B cell (primary cell): Measurements from ENCODE around the gene SLC35F2. TPM values are rescaled to one million over a fixed set of nuclear protein-coding genes. Genes with fewer than 3 reads are reported as not detected.
"Not testable (repeated sequence)": the region's sequence is repeated elsewhere in the genome, so short reads cannot be mapped to it uniquely, and the experiment has no call there.

ENCODE experiments used
- ATAC-seq: fragments of 200-7000 bp; cut with Tn5 transposase; one replicate; pipeline ENCODE4 v1.10.0; 2021; ENCODE audit warnings: low read depth, mild to moderate bottlenecking, moderate number of reproducible peaks, moderate library complexity
- CTCF ChIA-PET: fragments of 350-600 bp; sonication (Branson Sonifier 250); formaldehyde crosslinking; loops from one replicate; lab custom pipeline; 2021; ENCODE audit warnings: antibody characterized with exemption, inconsistent platforms; lab: Charles Lee
- POLR2A ChIA-PET: fragments of 350-600 bp; sonication (Branson Sonifier 250); formaldehyde crosslinking; loops from one replicate; lab custom pipeline; 2021; ENCODE audit warnings: antibody characterized with exemption; lab: Charles Lee
- DNase-seq: peaks from one replicate; pipeline ENCODE4 v3.0.0; 2013
- H2AFZ ChIP-seq: 2 replicates; pipeline ENCODE4 v1.6.1; 2012; ENCODE audit warnings: mild to moderate bottlenecking, low read depth, low read length; ENCODE audit not compliant: insufficient read depth, poor library complexity, severe bottlenecking
- H3K27ac ChIP-seq, 2 donors: 1 replicate in 1 of 2; 2 replicates in 1 of 2; pipeline ENCODE4 v1.5.1; 2012 to 2013; ENCODE audit warnings: low read length in 2 of 2, mild to moderate bottlenecking in 2 of 2, moderate library complexity in 1 of 2
- H3K27me3 ChIP-seq, 4 experiments: fragments of 200-600 bp in 1 of 4; sonication (generic) in 1 of 4; replicated peaks in 1 of 4; 1 replicate in 2 of 4; 2 replicates in 2 of 4; pipeline versions ENCODE4 v1.6.1 to v1.7.0; 2013 to 2016; ENCODE audit warnings: low read length in 3 of 4, mild to moderate bottlenecking in 2 of 4, mixed read lengths in 1 of 4, moderate library complexity in 1 of 4; ENCODE audit not compliant: insufficient read depth in 4 of 4, control insufficient read depth in 3 of 4; ENCODE audit errors: control extremely low read depth in 1 of 4
- H3K36me3 ChIP-seq, 2 experiments: replicated peaks in 1 of 2; 1 replicate in 1 of 2; 2 replicates in 1 of 2; pipeline versions ENCODE4 v1.6.1 to v1.7.1; 2013; ENCODE audit warnings: low read length in 1 of 2; ENCODE audit not compliant: insufficient read depth in 2 of 2, control insufficient read depth in 1 of 2; ENCODE audit errors: control extremely low read depth in 1 of 2, extremely low read depth in 1 of 2
- H3K4me1 ChIP-seq, 2 donors: fragments of 200-600 bp in 1 of 2; sonication (generic) in 1 of 2; 1 replicate in 1 of 2; 2 replicates in 1 of 2; pipeline versions ENCODE4 v1.5.1 to v1.6.1; 2013 to 2017; ENCODE audit warnings: low read length in 2 of 2; ENCODE audit not compliant: control insufficient read depth in 2 of 2, insufficient read depth in 2 of 2
- H3K4me2 ChIP-seq: replicated peaks from 2 replicates; pipeline ENCODE3; 2012; ENCODE audit warnings: mild to moderate bottlenecking, low read depth, low read length; ENCODE audit not compliant: poor library complexity, severe bottlenecking
- H3K4me3 ChIP-seq, 5 experiments: fragments of 200-600 bp in 1 of 5; sonication (generic) in 1 of 5; 1 replicate in 3 of 5; 2 replicates in 2 of 5; pipeline versions ENCODE4 v1.5.1 to v1.7.0; 2011 to 2016; ENCODE audit warnings: low read length in 4 of 5, mild to moderate bottlenecking in 4 of 5, low read depth in 2 of 5, control low read depth in 1 of 5, moderate library complexity in 1 of 5; ENCODE audit not compliant: insufficient read depth in 1 of 5; ENCODE audit errors: control extremely low read depth in 1 of 5, extremely low read depth in 1 of 5
- H3K79me2 ChIP-seq: fragments of 200-600 bp; sonication (generic); one replicate; pipeline ENCODE4 v1.6.0; 2016; ENCODE audit warnings: low read length; ENCODE audit not compliant: control insufficient read depth, insufficient read depth
- H3K9ac ChIP-seq: fragments of 200-600 bp; sonication (generic); 2 replicates; pipeline ENCODE4 v1.6.1; 2017; ENCODE audit warnings: mild to moderate bottlenecking, low read length, moderate library complexity
- H3K9me3 ChIP-seq, 3 donors: one replicate each; pipeline versions ENCODE4 v1.6.1 to v1.7.1; 2013; ENCODE audit warnings: low read length in 2 of 3; ENCODE audit not compliant: control insufficient read depth in 2 of 3, insufficient read depth in 1 of 3; ENCODE audit errors: control extremely low read depth in 1 of 3
- H4K20me1 ChIP-seq: 2 replicates; pipeline ENCODE4 v1.6.0; 2012; ENCODE audit warnings: mild to moderate bottlenecking, low read length; ENCODE audit not compliant: insufficient read depth, control insufficient read depth, poor library complexity, severe bottlenecking
- H3K27ac Mint-ChIP-seq: one replicate; pipeline ENCODE4 v1.8.0; 2021; ENCODE audit warnings: mixed read lengths
- H3K27me3 Mint-ChIP-seq: one replicate; pipeline ENCODE4 v1.8.0; 2021; ENCODE audit warnings: mixed read lengths
- H3K4me1 Mint-ChIP-seq: one replicate; pipeline ENCODE4 v1.8.0; 2021; ENCODE audit warnings: mixed read lengths
- H3K4me3 Mint-ChIP-seq: one replicate; pipeline ENCODE4 v1.8.0; 2021; ENCODE audit warnings: mixed read lengths
- H3K9me3 Mint-ChIP-seq: one replicate; pipeline ENCODE4 v1.8.0; 2022; ENCODE audit warnings: mixed read lengths; ENCODE audit not compliant: insufficient read depth
- EZH2 ChIP-seq: IDR thresholded peaks from 2 replicates; pipeline ENCODE4 v1.6.1; 2012; ENCODE audit warnings: borderline replicate concordance, low read depth, mild to moderate bottlenecking, moderate library complexity, low read length; ENCODE audit not compliant: insufficient read depth, poor library complexity, severe bottlenecking
- WGBS: methylation state at CpG from one replicate; pipeline ENCODE4 v1.1.5; 2013; ENCODE audit warnings: missing lambda C conversion rate; ENCODE audit not compliant: insufficient coverage; 5-methylcytosine and 5-hydroxymethylcytosine counted together
- intact Hi-C: fragments of 100-400 bp; cut with micrococcal nuclease; formaldehyde crosslinking; loops from one replicate; pipeline ENCODE4 v1.10.0; 2022
- polyA plus RNA-seq: library from polyadenylated mRNA; depleted of rRNA; stranded (reverse); fragments of >200 nt; gene quantifications from 2 replicates; pipeline ENCODE4 v1.2.3, GENCODE V29; 2012
- total RNA-seq, 2 donors: library from RNA; stranded (reverse); fragments of 120-200 nt in 1 of 2; gene quantifications; 1 replicate in 1 of 2; 2 replicates in 1 of 2; pipeline versions ENCODE4 v1.2.3 to v1.2.4, GENCODE V29; 2013 to 2022
- TF ChIP-seq, protein P1 (sequence below): fragments of 200-600 bp; IDR thresholded peaks from one replicate; pipeline ENCODE4 v1.8.0; 2022; ENCODE audit warnings: antibody characterized with exemption, mild to moderate bottlenecking

The SLC35F2 gene
- total and polyA plus RNA-seq, 2 donors (not counting 1 experiment from before 2014, with no cell fraction given), result 10.9 TPM

DNA sequence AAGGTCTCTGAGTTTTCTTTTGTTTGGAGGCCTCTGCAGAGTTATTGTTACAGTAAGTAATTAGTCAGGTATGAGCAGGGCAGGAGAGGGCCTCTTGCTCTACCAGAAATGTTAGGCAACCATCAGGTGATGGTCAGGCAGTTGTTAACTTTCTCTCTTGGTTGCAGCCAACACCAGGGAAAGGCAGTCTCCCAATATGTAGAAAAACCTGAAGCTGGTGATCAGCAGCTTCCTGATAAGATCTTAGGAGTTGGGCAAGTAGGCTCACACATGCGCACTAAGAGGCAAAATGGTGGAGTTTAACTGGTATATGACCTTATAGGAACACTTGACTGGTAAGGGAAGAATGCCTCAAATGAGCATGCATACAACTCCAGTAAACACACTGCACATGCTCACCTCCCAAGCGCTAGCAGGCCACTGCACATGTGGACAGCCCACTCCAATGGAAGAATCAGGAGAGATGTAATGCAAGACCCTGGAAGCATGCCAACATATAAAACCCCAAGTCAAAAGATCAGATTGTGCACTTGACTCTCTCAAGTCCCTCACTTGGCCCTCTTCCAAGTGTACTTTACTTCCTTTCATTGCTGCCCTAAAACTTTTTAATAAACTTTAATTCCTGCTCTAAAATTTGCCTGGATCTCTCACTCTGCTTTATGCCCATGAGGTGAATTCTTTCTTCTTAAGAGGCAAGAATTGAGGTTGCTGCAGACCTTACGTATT is 23.7 kb upstream of the SLC35F2 start:
- H4K20me1 ChIP-seq, result no peaks in the 10 kb centered on the region
- DNase-seq, result no peak
- no peak overlapping the region for H2AFZ ChIP-seq
- Mint-ChIP-seq H3K4me3 (no peak overlapping the region), H3K27me3 (peaks cover 15% of the 10 kb centered on the region), H3K4me1 (no peaks in the 10 kb centered on the region), H3K27ac (no peak overlapping the region), H3K9me3 (no peaks in the 10 kb centered on the region)
- TF ChIP-seq EZH2, result no peak
- TF ChIP-seq, protein P1, sequence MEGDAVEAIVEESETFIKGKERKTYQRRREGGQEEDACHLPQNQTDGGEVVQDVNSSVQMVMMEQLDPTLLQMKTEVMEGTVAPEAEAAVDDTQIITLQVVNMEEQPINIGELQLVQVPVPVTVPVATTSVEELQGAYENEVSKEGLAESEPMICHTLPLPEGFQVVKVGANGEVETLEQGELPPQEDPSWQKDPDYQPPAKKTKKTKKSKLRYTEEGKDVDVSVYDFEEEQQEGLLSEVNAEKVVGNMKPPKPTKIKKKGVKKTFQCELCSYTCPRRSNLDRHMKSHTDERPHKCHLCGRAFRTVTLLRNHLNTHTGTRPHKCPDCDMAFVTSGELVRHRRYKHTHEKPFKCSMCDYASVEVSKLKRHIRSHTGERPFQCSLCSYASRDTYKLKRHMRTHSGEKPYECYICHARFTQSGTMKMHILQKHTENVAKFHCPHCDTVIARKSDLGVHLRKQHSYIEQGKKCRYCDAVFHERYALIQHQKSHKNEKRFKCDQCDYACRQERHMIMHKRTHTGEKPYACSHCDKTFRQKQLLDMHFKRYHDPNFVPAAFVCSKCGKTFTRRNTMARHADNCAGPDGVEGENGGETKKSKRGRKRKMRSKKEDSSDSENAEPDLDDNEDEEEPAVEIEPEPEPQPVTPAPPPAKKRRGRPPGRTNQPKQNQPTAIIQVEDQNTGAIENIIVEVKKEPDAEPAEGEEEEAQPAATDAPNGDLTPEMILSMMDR, result no peak
- no peak overlapping the region for H3K4me3 ChIP-seq
- H3K79me2 ChIP-seq, result no peaks in the 10 kb centered on the region
- ChIA-PET CTCF (no interaction called here), POLR2A (no interaction called here)
- 100% methylated on average over 1 of the region's 3 CpGs for WGBS
- ATAC-seq, result no peak
- H3K4me1 ChIP-seq, result no peaks in the 10 kb centered on the region
- no peak overlapping the region for H3K4me2 ChIP-seq
- H3K9me3 ChIP-seq, result no peaks in the 10 kb centered on the region
- intact Hi-C loops, result no loop called here
- no peak overlapping the region for H3K27ac ChIP-seq
- no peak overlapping the region for H3K9ac ChIP-seq
- no peaks in the 10 kb centered on the region for H3K27me3 ChIP-seq
- no peaks in the 10 kb centered on the region for H3K36me3 ChIP-seq

- H3K27me3 ChIP-seq, H3K9ac ChIP-seq, H3K4me1 ChIP-seq, H3K27ac Mint-ChIP-seq, H3K27ac ChIP-seq, H3K36me3 ChIP-seq, POLR2A ChIA-PET, H3K4me3 ChIP-seq, H2AFZ ChIP-seq, H3K4me1 Mint-ChIP-seq, H3K4me2 ChIP-seq, H3K79me2 ChIP-seq, intact Hi-C loops, CTCF ChIA-PET, DNase-seq, H3K9me3 ChIP-seq, ATAC-seq, H3K4me3 Mint-ChIP-seq, H3K9me3 Mint-ChIP-seq, H4K20me1 ChIP-seq: not testable (repeated sequence)
- WGBS, result 93% methylated on average over 4 of the region's 9 CpGs
- H3K27me3 Mint-ChIP-seq, result peaks cover 15% of the 10 kb centered on the region
Observed at GRCh38 chr11:107881471-107881870, 22.9 kb upstream of the SLC35F2 start.
